ENCODE measurements around the gene SEMA3C.

The SEMA3C gene

GRCh38 chr7:80719261-80719660 is 199.6 kb downstream of the SEMA3C start:
- no peaks in the 10 kb centered on the region for H3K36me3 ChIP-seq (ENCODE audit: control insufficient read depth, insufficient read depth, low read length)
- no peak overlapping the region for H3K27ac ChIP-seq (ENCODE audit: low read depth, low read length)
- no peak overlapping the region for H3K4me3 ChIP-seq (ENCODE audit: low read depth, low read length)
- peaks cover 28% of the 10 kb centered on the region for H3K4me1 ChIP-seq (ENCODE audit: control insufficient read depth, insufficient read depth, low read length)
- H3K9me3 ChIP-seq (ENCODE audit: control insufficient read depth, insufficient read depth, low read depth, low read length), result no peaks in the 10 kb centered on the region
- H3K9ac ChIP-seq (ENCODE audit: low read length), result no peak overlapping the region
- no peaks in the 10 kb centered on the region for H3K27me3 ChIP-seq (ENCODE audit: control insufficient read depth, insufficient read depth, low read length)

- no peaks in the 10 kb centered on the region for H3K27me3 ChIP-seq (ENCODE audit: control insufficient read depth, insufficient read depth, low read length)
- no peaks in the 10 kb centered on the region for H3K4me1 ChIP-seq (ENCODE audit: control insufficient read depth, insufficient read depth, low read length)
- H3K9me3 ChIP-seq (ENCODE audit: control insufficient read depth, insufficient read depth, low read depth, low read length), result no peaks in the 10 kb centered on the region
- no peak overlapping the region for H3K9ac ChIP-seq (ENCODE audit: low read length)
- no peak overlapping the region for H3K27ac ChIP-seq (ENCODE audit: low read depth, low read length)
- H3K4me3 ChIP-seq (ENCODE audit: low read depth, low read length), result no peak overlapping the region
- H3K36me3 ChIP-seq (ENCODE audit: control insufficient read depth, insufficient read depth, low read length), result no peaks in the 10 kb centered on the region
Observed at GRCh38 chr7:80711531-80711930, 207.3 kb downstream of the SEMA3C start.

DNA sequence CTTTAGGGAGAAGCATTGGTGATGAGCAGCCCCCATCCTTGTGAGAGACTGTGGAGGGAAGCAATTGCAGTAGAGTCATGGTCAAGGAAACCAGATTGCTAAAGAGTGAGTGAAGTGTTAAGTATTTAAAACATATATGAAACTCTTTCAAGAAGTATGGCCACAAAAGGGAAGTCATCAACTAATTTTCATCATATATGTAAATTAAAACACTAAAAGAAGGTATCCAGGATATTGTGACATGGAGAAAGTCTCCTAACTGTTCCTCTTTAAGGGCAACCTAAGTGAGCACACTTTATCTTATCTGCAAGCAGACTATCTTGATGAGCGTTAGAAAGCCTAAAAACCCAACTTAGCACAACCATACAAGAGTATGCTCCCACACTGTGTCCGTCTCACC is 210.7 kb downstream of the SEMA3C start:
- H3K4me1 ChIP-seq (ENCODE audit: control insufficient read depth, insufficient read depth, low read length), result no peaks in the 10 kb centered on the region
- H3K36me3 ChIP-seq (ENCODE audit: control insufficient read depth, insufficient read depth, low read length), result no peaks in the 10 kb centered on the region
- H3K27ac ChIP-seq (ENCODE audit: low read depth, low read length), result no peak overlapping the region
- H3K9ac ChIP-seq (ENCODE audit: low read length), result no peak overlapping the region
- H3K4me3 ChIP-seq (ENCODE audit: low read depth, low read length), result no peak overlapping the region
- H3K9me3 ChIP-seq (ENCODE audit: control insufficient read depth, insufficient read depth, low read depth, low read length), result no peaks in the 10 kb centered on the region
- H3K27me3 ChIP-seq (ENCODE audit: control insufficient read depth, insufficient read depth, low read length), result no peaks in the 10 kb centered on the region

DNA sequence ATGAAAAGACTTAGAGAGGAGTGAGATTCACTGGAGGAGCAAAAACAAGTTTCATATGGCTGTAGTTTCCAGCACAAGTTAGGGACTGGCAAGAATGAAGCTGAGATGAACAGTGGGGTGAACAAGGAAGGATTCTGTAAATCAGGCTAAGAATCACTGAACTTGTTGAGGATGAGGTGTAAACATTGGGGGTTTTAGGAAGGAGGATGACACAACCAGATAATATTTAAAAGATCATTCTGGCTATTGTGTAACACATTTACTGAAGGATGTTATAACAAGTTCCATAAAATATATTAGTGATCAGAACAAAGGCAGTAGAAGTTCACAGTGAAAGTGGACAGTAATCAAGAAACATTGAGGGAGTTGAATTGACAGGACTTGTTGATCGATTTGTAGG is 211.5 kb downstream of the SEMA3C start:
- no peaks in the 10 kb centered on the region for H3K4me1 ChIP-seq (ENCODE audit: control insufficient read depth, insufficient read depth, low read length)
- no peak overlapping the region for H3K27ac ChIP-seq (ENCODE audit: low read depth, low read length)
- H3K36me3 ChIP-seq (ENCODE audit: control insufficient read depth, insufficient read depth, low read length), result no peaks in the 10 kb centered on the region
- H3K9me3 ChIP-seq (ENCODE audit: control insufficient read depth, insufficient read depth, low read depth, low read length), result no peaks in the 10 kb centered on the region
- no peaks in the 10 kb centered on the region for H3K27me3 ChIP-seq (ENCODE audit: control insufficient read depth, insufficient read depth, low read length)
- no peak overlapping the region for H3K9ac ChIP-seq (ENCODE audit: low read length)
- no peak overlapping the region for H3K4me3 ChIP-seq (ENCODE audit: low read depth, low read length)

- H3K9me3 ChIP-seq (ENCODE audit: control insufficient read depth, insufficient read depth, low read depth, low read length), result no peaks in the 10 kb centered on the region
- no peaks in the 10 kb centered on the region for H3K27me3 ChIP-seq (ENCODE audit: control insufficient read depth, insufficient read depth, low read length)
- no peaks in the 10 kb centered on the region for H3K4me1 ChIP-seq (ENCODE audit: control insufficient read depth, insufficient read depth, low read length)
- no peak overlapping the region for H3K9ac ChIP-seq (ENCODE audit: low read length)
- no peak overlapping the region for H3K27ac ChIP-seq (ENCODE audit: low read depth, low read length)
- no peaks in the 10 kb centered on the region for H3K36me3 ChIP-seq (ENCODE audit: control insufficient read depth, insufficient read depth, low read length)
- no peak overlapping the region for H3K4me3 ChIP-seq (ENCODE audit: low read depth, low read length)
Observed at GRCh38 chr7:80705130-80705781, 213.6 kb downstream of the SEMA3C start.

DNA sequence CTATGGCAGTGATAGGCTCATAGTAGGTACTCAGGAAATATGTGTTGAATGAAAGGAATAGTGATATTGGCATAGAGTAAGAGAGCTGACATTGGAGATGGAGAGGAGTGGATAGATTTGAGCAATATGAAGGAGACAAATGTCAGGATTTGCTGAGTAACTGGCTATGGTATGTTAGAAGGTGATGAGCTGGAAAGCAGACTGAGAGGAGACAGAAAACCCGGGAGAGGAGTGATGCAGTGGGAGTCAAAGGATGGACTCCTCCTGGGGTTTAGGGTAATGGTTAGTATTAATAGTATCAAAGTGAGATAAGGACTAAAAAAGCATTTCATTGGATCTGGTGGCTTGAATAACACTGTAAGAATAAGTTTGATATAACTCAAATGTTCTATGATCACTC is 215.6 kb downstream of the SEMA3C start:
- Histone ChIP-seq H3K27me3 (ENCODE audit: control insufficient read depth, insufficient read depth, low read length) (no peaks in the 10 kb centered on the region), H3K9ac (ENCODE audit: low read length) (no peak overlapping the region), H3K9me3 (ENCODE audit: control insufficient read depth, insufficient read depth, low read depth, low read length) (no peaks in the 10 kb centered on the region), H3K27ac (ENCODE audit: low read depth, low read length) (no peak overlapping the region), H3K4me1 (ENCODE audit: control insufficient read depth, insufficient read depth, low read length) (no peaks in the 10 kb centered on the region), H3K36me3 (ENCODE audit: control insufficient read depth, insufficient read depth, low read length) (no peaks in the 10 kb centered on the region), H3K4me3 (ENCODE audit: low read depth, low read length) (no peak overlapping the region)

DNA sequence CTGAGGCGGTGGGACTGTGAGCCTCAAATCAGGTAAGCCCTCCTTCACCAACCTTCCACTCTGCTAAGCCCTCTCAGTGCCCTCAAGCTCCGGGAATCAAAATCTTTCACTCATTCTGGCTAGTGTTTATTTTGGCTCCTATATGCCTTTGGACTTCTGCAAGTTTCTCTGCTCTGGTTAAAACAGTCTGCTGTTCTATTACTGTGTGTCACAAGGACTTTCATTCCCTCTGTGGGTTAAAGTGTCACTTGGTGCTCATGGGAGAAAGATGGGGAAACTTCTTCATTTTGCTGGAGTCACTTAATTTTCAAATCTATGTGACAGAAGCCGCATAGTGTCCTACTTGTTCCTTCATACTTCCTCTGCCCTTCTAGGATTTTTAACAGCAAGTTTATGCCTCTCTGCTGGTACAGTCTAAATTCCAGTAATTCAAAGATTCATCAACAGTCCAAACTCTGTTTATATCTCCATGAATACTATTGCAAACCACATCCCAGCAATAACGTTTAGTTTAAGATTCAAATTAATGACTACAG is 219.1 kb downstream of the SEMA3C start:
- H3K9ac ChIP-seq (ENCODE audit: low read length), result no peak overlapping the region
- no peaks in the 10 kb centered on the region for H3K27me3 ChIP-seq (ENCODE audit: control insufficient read depth, insufficient read depth, low read length)
- H3K4me1 ChIP-seq (ENCODE audit: control insufficient read depth, insufficient read depth, low read length), result no peaks in the 10 kb centered on the region
- no peak overlapping the region for H3K27ac ChIP-seq (ENCODE audit: low read depth, low read length)
- no peaks in the 10 kb centered on the region for H3K36me3 ChIP-seq (ENCODE audit: control insufficient read depth, insufficient read depth, low read length)
- no peak overlapping the region for H3K4me3 ChIP-seq (ENCODE audit: low read depth, low read length)
- 0 out of 2 replicates have a peak, but pooled peaks cover 2% of the 10 kb centered on the region for H3K9me3 ChIP-seq (ENCODE audit: control insufficient read depth, insufficient read depth, low read depth, low read length)

DNA sequence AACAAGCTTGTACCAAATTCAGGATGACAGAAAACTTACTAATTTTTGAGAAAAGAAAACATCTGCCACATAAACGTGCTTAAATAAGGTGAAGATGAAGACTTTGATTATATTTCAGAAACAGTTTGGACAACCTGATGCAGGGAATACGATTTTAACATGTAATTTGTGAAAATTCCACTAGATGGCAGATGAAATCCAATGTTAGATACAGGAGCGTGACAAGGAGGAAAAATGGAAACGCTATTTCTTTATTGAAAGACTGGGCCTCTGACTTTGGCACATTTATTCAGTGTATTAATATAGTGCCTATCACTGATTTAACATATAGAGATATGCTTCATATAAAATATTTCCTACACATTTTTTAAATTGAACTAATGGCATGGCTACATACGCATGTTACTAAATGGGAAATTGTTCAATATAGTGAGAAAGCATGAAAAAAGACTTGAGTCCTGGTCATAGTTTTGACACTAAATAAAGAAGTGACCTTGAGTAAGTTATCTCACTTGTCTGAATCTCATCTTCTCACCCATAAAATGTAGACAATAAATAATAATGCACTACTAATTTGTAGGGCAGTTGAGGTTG is 219.7 kb downstream of the SEMA3C start:
- Histone ChIP-seq H3K9me3 (ENCODE audit: control insufficient read depth, insufficient read depth, low read depth, low read length) (0 out of 2 replicates have a peak, but pooled peaks cover 4% of the 10 kb centered on the region), H3K4me3 (ENCODE audit: low read depth, low read length) (no peak overlapping the region), H3K9ac (ENCODE audit: low read length) (no peak overlapping the region), H3K27ac (ENCODE audit: low read depth, low read length) (no peak overlapping the region), H3K27me3 (ENCODE audit: control insufficient read depth, insufficient read depth, low read length) (no peaks in the 10 kb centered on the region), H3K36me3 (ENCODE audit: control insufficient read depth, insufficient read depth, low read length) (no peaks in the 10 kb centered on the region), H3K4me1 (ENCODE audit: control insufficient read depth, insufficient read depth, low read length) (no peaks in the 10 kb centered on the region)

Measured in HUES6 (cell line).